IMR-90 (cell line): Measurements from ENCODE around the gene B2M. TPM values are rescaled to one million over a fixed set of nuclear protein-coding genes. Genes with fewer than 3 reads are reported as not detected.
A peak's percentile ranks its signal among the peaks of the same experiment; 100 is the strongest.

Source experiments
- ATAC-seq: fragments of 200-7000 bp; cut with Tn5 transposase; 2 replicates; pipeline ENCODE4 v1.9.1; 2020; ENCODE audit warnings: low read depth, mild to moderate bottlenecking, moderate library complexity
- BruUV-seq: library from RNA; stranded (reverse); fragments of 400-500 nt; replicated peaks from 2 replicates; lab custom pipeline; 2021; lab: Mats Ljungman, UMichigan
- CTCF ChIA-PET: fragments of 300-600 bp; formaldehyde crosslinking; extraction: SDS; loops from one replicate; lab custom pipeline; 2021; ENCODE audit warnings: antibody characterized with exemption; lab: Yijun Ruan, JAX
- POLR2A ChIA-PET: fragments of 300-600 bp; sonication (Branson Sonifier 250); formaldehyde crosslinking; loops from one replicate; lab custom pipeline; 2022; ENCODE audit warnings: antibody characterized with exemption; ENCODE audit not compliant: unreplicated experiment; lab: Charles Lee
- DNase-seq: peaks from one replicate; pipeline ENCODE4 v3.0.0; 2013
- H2AFZ ChIP-seq: replicated peaks from 2 replicates; pipeline ENCODE3; 2013; ENCODE audit warnings: low read length, mild to moderate bottlenecking; ENCODE audit not compliant: poor library complexity
- H2AK5ac ChIP-seq: 2 replicates; pipeline ENCODE4 v1.6.1; 2013; ENCODE audit warnings: low read depth, low read length, inconsistent platforms
- H2AK9ac ChIP-seq: replicated peaks from 2 replicates; pipeline ENCODE3; 2013; ENCODE audit warnings: mild to moderate bottlenecking, low read depth, low read length, moderate library complexity; ENCODE audit not compliant: poor library complexity
- H2BK120ac ChIP-seq: 2 replicates; pipeline ENCODE4 v1.6.1; 2013; ENCODE audit warnings: low read depth, low read length, inconsistent platforms
- H2BK15ac ChIP-seq: 3 replicates; pipeline ENCODE4 v1.6.1; 2013; ENCODE audit warnings: low read depth, low read length, inconsistent platforms
- H2BK20ac ChIP-seq: 2 replicates; pipeline ENCODE4 v1.6.1; 2013; ENCODE audit warnings: low read depth, mild to moderate bottlenecking, inconsistent platforms, low read length, moderate library complexity
- H2BK5ac ChIP-seq: 2 replicates; pipeline ENCODE4 v1.6.1; 2013; ENCODE audit warnings: mild to moderate bottlenecking, low read depth, low read length, inconsistent platforms; ENCODE audit not compliant: poor library complexity, severe bottlenecking
- H3K14ac ChIP-seq: replicated peaks from 2 replicates; pipeline ENCODE4 v1.6.1; 2013; ENCODE audit warnings: low read depth, low read length, inconsistent platforms
- H3K18ac ChIP-seq: 2 replicates; pipeline ENCODE4 v1.6.1; 2013; ENCODE audit warnings: low read depth, low read length, control low read depth
- H3K23ac ChIP-seq: 2 replicates; pipeline ENCODE4 v1.6.1; 2013; ENCODE audit warnings: low read depth, low read length, inconsistent platforms
- H3K27ac ChIP-seq: 2 replicates; pipeline ENCODE4 v1.5.1; 2013; ENCODE audit warnings: mild to moderate bottlenecking, control low read depth, low read length; ENCODE audit not compliant: insufficient read depth
- H3K27me3 ChIP-seq: 2 replicates; pipeline ENCODE4 v1.6.1; 2013; ENCODE audit warnings: low read length; ENCODE audit not compliant: control insufficient read depth, insufficient read depth
- H3K36me3 ChIP-seq: 2 replicates; pipeline ENCODE4 v1.6.1; 2013; ENCODE audit warnings: low read length, mixed read lengths; ENCODE audit not compliant: control insufficient read depth, insufficient read depth
- H3K4ac ChIP-seq: 2 replicates; pipeline ENCODE4 v1.6.1; 2013; ENCODE audit warnings: low read depth, low read length, inconsistent platforms
- H3K4me1 ChIP-seq: 2 replicates; pipeline ENCODE4 v1.6.1; 2013; ENCODE audit warnings: low read length, mixed read lengths; ENCODE audit not compliant: control insufficient read depth, insufficient read depth
- H3K4me2 ChIP-seq: 2 replicates; pipeline ENCODE4 v1.6.1; 2013; ENCODE audit warnings: low read depth, mild to moderate bottlenecking, control low read depth, low read length, moderate library complexity
- H3K4me3 ChIP-seq: 2 replicates; pipeline ENCODE4 v1.5.1; 2013; ENCODE audit warnings: low read depth, mild to moderate bottlenecking, control low read depth, low read length, moderate library complexity; ENCODE audit not compliant: insufficient read depth
- H3K56ac ChIP-seq: 2 replicates; pipeline ENCODE4 v1.6.1; 2013; ENCODE audit warnings: low read length, inconsistent platforms; ENCODE audit not compliant: insufficient read depth; ENCODE audit errors: extremely low read depth
- H3K79me1 ChIP-seq, 2 experiments: 2 replicates each; pipeline ENCODE4 v1.6.1; 2013; ENCODE audit warnings: low read length in 2 of 2, inconsistent platforms in 1 of 2, low read depth in 1 of 2
- H3K9ac ChIP-seq: 2 replicates; pipeline ENCODE4 v1.6.1; 2013; ENCODE audit warnings: low read depth, low read length, control low read depth
- H3K9me1 ChIP-seq: 2 replicates; pipeline ENCODE4 v1.6.1; 2013; ENCODE audit warnings: low read length, inconsistent platforms; ENCODE audit not compliant: insufficient read depth
- H3K9me3 ChIP-seq: 2 replicates; pipeline ENCODE4 v1.6.1; 2013; ENCODE audit warnings: low read length; ENCODE audit not compliant: control insufficient read depth, insufficient read depth
- H4K20me1 ChIP-seq: 2 replicates; pipeline ENCODE4 v1.6.1; 2013; ENCODE audit warnings: low read length, inconsistent platforms; ENCODE audit not compliant: insufficient read depth
- H4K5ac ChIP-seq: 2 replicates; pipeline ENCODE4 v1.6.1; 2013; ENCODE audit warnings: mild to moderate bottlenecking, low read depth, low read length, control low read depth
- H4K8ac ChIP-seq, 2 experiments: 2 replicates each; pipeline ENCODE4 v1.6.1; 2013; ENCODE audit warnings: low read depth in 2 of 2, low read length in 2 of 2, control low read depth in 1 of 2, inconsistent platforms in 1 of 2
- H4K91ac ChIP-seq: 2 replicates; pipeline ENCODE4 v1.6.1; 2013; ENCODE audit warnings: low read depth, low read length, inconsistent platforms; ENCODE audit not compliant: insufficient read depth
- BHLHE40 ChIP-seq: fragments of 150-350 bp; IDR thresholded peaks from 2 replicates; pipeline ENCODE4 v1.6.1; 2016; ENCODE audit warnings: mild to moderate bottlenecking, low read depth, low read length
- CEBPB ChIP-seq: IDR thresholded peaks from 2 replicates; pipeline ENCODE4 v1.6.1; 2012; ENCODE audit warnings: low read depth, low read length, improper control_type of control experiment
- CHD1 ChIP-seq: IDR thresholded peaks from 2 replicates; pipeline ENCODE4 v1.6.1; 2012; ENCODE audit warnings: low read depth, low read length, improper control_type of control experiment
- FOS ChIP-seq: fragments of 150-350 bp; IDR thresholded peaks from 2 replicates; pipeline ENCODE4 v1.6.1; 2016; ENCODE audit warnings: low read depth, low read length
- MAZ ChIP-seq: IDR thresholded peaks from 2 replicates; pipeline ENCODE4 v1.6.1; 2012; ENCODE audit warnings: low read depth, mild to moderate bottlenecking, low read length, improper control_type of control experiment, moderate library complexity, borderline replicate concordance
- MXI1 ChIP-seq: IDR thresholded peaks from 2 replicates; pipeline ENCODE4 v1.6.1; 2012; ENCODE audit warnings: low read depth, mild to moderate bottlenecking, low read length, moderate library complexity, borderline replicate concordance
- NFE2L2 ChIP-seq: fragments of 150-350 bp; IDR thresholded peaks from 2 replicates; pipeline ENCODE4 v1.6.1; 2016; ENCODE audit warnings: low read depth, mild to moderate bottlenecking, low read length
- POLR2A ChIP-seq: IDR thresholded peaks from 2 replicates; pipeline ENCODE4 v1.6.1; 2012; ENCODE audit warnings: mild to moderate bottlenecking, low read depth, low read length
- RAD21 ChIP-seq: IDR thresholded peaks from 2 replicates; pipeline ENCODE4 v1.6.1; 2012; ENCODE audit warnings: low read length, improper control_type of control experiment
- RCOR1 ChIP-seq: IDR thresholded peaks from 2 replicates; pipeline ENCODE4 v1.6.1; 2012; ENCODE audit warnings: mild to moderate bottlenecking, low read length, improper control_type of control experiment; ENCODE audit not compliant: insufficient replicate concordance
- WGBS, 2 experiments: methylation state at CpG; one replicate each; pipeline versions ENCODE4 v1.1.5 to v1.1.7; 2013; ENCODE audit warnings: missing lambda C conversion rate in 2 of 2; ENCODE audit not compliant: insufficient read length in 1 of 2; ENCODE audit errors: extremely low coverage in 2 of 2; 5-methylcytosine and 5-hydroxymethylcytosine counted together
- dilution Hi-C: fragments of 300-500 bp; cut with HindIII; formaldehyde crosslinking; loops from one replicate; pipeline ENCODE4 v1.14.3; 2018; ENCODE audit warnings: low sequenced_read_pairs; ENCODE audit not compliant: unreplicated experiment
- in situ Hi-C: fragments of 300-500 bp; cut with MboI; formaldehyde crosslinking; loops from 3 replicates; pipeline ENCODE4 v1.14.3; 2019; ENCODE audit warnings: low sequenced_read_pairs, inconsistent platforms, mixed read lengths
- intact Hi-C: fragments of 100-400 bp; cut with micrococcal nuclease; formaldehyde crosslinking; loops from 2 replicates; pipeline ENCODE4 v1.10.0; 2022
- polyA plus RNA-seq, 3 experiments: library from polyadenylated mRNA; depleted of rRNA; stranded (reverse); fragments of >200 nt; gene quantifications; 2 replicates each; pipeline ENCODE4 v1.2.3, GENCODE V29; 2012; ENCODE audit warnings: low replicate concordance in 1 of 3
- total RNA-seq: library from RNA; depleted of rRNA; stranded (reverse); fragments of >200 nt; gene quantifications from 2 replicates; pipeline ENCODE4 v1.2.3, GENCODE V29; 2012
- TF ChIP-seq, protein P1 (sequence below): fragments of 150-350 bp; IDR thresholded peaks from 2 replicates; pipeline ENCODE4 v1.6.1; 2017; ENCODE audit warnings: mild to moderate bottlenecking, antibody characterized with exemption, low read length, low read depth
- TF ChIP-seq, protein P2 (sequence below): conservative IDR thresholded peaks from 2 replicates; pipeline ENCODE4 v1.5.1; 2012; ENCODE audit warnings: mild to moderate bottlenecking, low read depth, low read length, improper control_type of control experiment
- TF ChIP-seq, protein P3 (sequence below): fragments of 150-350 bp; IDR thresholded peaks from 2 replicates; pipeline ENCODE4 v1.6.1; 2016; ENCODE audit warnings: low read depth, mild to moderate bottlenecking, low read length, moderate library complexity, borderline replicate concordance

The B2M gene
- total and polyA plus RNA-seq, 2 of the 4 experiments (the other 2 are of a cell fraction): 895 to 3,394 TPM

DNA sequence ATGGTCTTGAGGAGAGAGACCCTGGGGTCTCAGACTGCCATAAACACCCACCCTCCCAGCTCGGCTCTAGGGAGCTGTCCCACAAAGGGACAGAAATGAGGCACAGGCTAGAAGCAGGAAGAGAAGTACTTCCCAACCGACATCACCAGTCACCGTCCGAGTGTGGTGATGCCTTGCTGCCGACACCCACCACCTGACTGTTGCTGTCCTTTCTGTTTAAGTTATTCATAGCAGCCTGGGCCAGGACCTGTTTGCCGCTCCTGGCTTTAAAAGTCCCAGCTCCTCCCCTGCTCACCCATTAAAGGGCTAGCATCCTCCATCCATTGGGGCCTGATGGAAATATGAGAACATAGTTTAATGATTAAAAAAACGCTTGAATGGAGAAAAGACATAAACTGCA is 34.6 kb upstream of the B2M start:
- WGBS, 2 experiments: no CpG with 5 or more reads among the region's 7 CpGs
- Histone ChIP-seq H3K79me1 (no peaks in the 10 kb centered on the region), H3K36me3 (no peaks in the 10 kb centered on the region), H3K4ac (no peak overlapping the region), H2AFZ (peak overlapping the region; percentile 39), H3K27me3 (peaks cover 32% of the 10 kb centered on the region), H3K9ac (no peak overlapping the region), H4K20me1 (no peaks in the 10 kb centered on the region), H2BK20ac (no peak overlapping the region), H3K9me3 (no peaks in the 10 kb centered on the region), H3K23ac (no peak overlapping the region), H2BK15ac (no peak overlapping the region), H3K14ac (no peak overlapping the region), H2BK5ac (no peak overlapping the region), H2BK120ac (no peak overlapping the region), H3K56ac (no peak overlapping the region), H3K27ac (no peak overlapping the region), H3K9me1 (no peaks in the 10 kb centered on the region; the same call in 1 of the 2 replicates), H3K4me1 (no peaks in the 10 kb centered on the region), H3K4me3 (no peak overlapping the region), H4K5ac (no peak overlapping the region), H2AK9ac (no peak overlapping the region), H4K91ac (no peak overlapping the region), H2AK5ac (no peak overlapping the region), H3K4me2 (no peak overlapping the region), H4K8ac (no peak overlapping the region), H3K18ac (no peak overlapping the region)
- POLR2A ChIA-PET: no interaction called here
- CTCF ChIA-PET: no interaction called here
- BruUV-seq: no TSS peak
- TF ChIP-seq, protein P1, sequence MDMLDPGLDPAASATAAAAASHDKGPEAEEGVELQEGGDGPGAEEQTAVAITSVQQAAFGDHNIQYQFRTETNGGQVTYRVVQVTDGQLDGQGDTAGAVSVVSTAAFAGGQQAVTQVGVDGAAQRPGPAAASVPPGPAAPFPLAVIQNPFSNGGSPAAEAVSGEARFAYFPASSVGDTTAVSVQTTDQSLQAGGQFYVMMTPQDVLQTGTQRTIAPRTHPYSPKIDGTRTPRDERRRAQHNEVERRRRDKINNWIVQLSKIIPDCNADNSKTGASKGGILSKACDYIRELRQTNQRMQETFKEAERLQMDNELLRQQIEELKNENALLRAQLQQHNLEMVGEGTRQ: no peak
- TF ChIP-seq CEBPB: no peak
- no peak for TF ChIP-seq MAZ
- TF ChIP-seq, protein P2, sequence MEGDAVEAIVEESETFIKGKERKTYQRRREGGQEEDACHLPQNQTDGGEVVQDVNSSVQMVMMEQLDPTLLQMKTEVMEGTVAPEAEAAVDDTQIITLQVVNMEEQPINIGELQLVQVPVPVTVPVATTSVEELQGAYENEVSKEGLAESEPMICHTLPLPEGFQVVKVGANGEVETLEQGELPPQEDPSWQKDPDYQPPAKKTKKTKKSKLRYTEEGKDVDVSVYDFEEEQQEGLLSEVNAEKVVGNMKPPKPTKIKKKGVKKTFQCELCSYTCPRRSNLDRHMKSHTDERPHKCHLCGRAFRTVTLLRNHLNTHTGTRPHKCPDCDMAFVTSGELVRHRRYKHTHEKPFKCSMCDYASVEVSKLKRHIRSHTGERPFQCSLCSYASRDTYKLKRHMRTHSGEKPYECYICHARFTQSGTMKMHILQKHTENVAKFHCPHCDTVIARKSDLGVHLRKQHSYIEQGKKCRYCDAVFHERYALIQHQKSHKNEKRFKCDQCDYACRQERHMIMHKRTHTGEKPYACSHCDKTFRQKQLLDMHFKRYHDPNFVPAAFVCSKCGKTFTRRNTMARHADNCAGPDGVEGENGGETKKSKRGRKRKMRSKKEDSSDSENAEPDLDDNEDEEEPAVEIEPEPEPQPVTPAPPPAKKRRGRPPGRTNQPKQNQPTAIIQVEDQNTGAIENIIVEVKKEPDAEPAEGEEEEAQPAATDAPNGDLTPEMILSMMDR: no peak
- TF ChIP-seq MXI1: no peak
- TF ChIP-seq FOS: no peak
- no peak for TF ChIP-seq POLR2A
- TF ChIP-seq, protein P3, sequence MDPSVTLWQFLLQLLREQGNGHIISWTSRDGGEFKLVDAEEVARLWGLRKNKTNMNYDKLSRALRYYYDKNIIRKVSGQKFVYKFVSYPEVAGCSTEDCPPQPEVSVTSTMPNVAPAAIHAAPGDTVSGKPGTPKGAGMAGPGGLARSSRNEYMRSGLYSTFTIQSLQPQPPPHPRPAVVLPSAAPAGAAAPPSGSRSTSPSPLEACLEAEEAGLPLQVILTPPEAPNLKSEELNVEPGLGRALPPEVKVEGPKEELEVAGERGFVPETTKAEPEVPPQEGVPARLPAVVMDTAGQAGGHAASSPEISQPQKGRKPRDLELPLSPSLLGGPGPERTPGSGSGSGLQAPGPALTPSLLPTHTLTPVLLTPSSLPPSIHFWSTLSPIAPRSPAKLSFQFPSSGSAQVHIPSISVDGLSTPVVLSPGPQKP: no peak
- no peak for TF ChIP-seq BHLHE40
- TF ChIP-seq NFE2L2: no peak
- TF ChIP-seq RCOR1: no peak
- no peak for TF ChIP-seq RAD21
- TF ChIP-seq CHD1: no peak
- intact Hi-C loops (no loop called here), in situ Hi-C loops (no loop called here), dilution Hi-C loops (no loop called here)
- ATAC-seq (no peak), DNase-seq (no peak)
